Ramos (cell line): ENCODE data around the gene RNF145.
"Not testable (repeated sequence)": the region's sequence is repeated elsewhere in the genome, so short reads cannot be mapped to it uniquely, and the experiment has no call there.

ENCODE experiments used
- in situ Hi-C: fragments of 300-500 bp; cut with MboI; formaldehyde crosslinking; loops from one replicate; pipeline ENCODE4 v1.14.3; 2022; ENCODE audit warnings: low sequenced_read_pairs; ENCODE audit not compliant: unreplicated experiment

Gene RNF145

GRCh38 chr5:159209438-159210209 lies at the start of gene RNF145:
TSS of gene RNF145 (minus strand) at chr5:159209553. CDS start at chr5:159203617, 5,936 bp downstream.
- in situ Hi-C loops, result no loop called here

DNA sequence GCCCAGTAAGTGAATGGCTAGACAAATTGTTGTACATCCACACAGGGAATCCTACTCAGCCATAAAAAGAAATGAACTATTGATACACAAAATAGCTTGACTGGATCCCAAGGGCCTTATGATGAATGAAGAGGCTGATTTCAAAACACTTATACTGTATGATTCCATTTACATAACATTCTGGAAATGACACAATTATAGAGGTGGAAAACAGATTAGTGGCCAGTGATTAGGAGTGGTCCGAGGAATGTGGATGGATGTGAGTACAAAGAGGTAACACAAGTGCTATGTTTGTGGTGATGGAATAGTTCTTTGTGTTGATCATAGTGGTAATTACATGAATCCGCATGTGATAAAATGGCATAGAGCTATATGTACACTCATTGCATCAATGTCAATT lies 49.0 kb upstream of the RNF145 start:
- in situ Hi-C loops, result no loop called here

DNA sequence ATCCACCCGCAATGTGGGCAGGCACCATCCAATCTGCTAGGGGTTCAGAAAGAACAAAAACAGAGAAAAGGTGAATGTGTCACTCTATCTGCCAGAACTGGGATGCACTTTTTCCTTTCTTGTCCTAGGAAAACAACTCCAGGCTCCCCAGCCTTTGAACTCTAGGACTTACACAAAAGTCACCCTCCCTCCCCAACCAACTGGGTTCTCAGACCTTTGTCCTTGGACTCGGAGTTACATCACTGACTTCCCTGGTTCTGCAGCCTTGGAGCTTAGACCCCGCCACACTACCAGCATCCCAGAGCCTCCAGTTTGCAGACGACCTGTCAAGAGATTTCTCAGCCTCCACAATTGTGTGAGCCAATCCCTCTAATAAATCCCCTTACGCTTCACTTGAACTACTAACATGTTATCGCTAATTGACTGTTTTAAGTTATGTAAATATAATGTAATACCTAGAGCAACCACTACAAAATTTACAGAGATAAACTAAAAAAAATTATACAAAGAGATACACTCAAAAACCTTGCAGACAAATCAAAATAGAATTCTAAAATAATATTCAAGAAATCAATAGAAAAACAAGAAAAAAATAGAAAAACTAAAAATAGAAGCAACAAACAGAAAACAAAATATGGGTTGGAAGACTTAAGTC lies 48.4 kb upstream of the RNF145 start:
- in situ Hi-C loops, result no loop called here

DNA sequence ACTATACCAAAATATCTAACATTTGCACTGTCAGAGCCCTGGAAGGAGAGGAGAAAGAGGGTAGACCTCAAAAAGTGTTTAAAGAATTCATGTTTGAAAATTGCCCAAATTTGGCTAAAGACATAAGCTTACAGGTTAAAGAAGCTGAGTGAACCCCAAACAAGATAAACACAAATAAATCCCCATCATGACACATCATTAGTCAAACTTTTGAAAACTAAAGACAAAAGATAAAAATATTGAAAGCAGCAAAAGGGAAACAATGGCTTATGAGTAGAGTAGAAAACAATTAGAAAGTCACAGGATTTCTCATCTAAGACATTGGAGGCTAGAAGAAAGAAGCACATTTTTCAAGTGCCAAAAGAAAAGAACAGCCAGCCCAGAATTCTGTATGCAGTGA lies 47.7 kb upstream of the RNF145 start:
- in situ Hi-C loops, result no loop called here

GRCh38 chr5:159252195-159252594 lies 42.8 kb upstream of the RNF145 start:
- in situ Hi-C loops, result no loop called here

GRCh38 chr5:159249158-159249557 lies 39.8 kb upstream of the RNF145 start:
- in situ Hi-C loops, result no loop called here

DNA sequence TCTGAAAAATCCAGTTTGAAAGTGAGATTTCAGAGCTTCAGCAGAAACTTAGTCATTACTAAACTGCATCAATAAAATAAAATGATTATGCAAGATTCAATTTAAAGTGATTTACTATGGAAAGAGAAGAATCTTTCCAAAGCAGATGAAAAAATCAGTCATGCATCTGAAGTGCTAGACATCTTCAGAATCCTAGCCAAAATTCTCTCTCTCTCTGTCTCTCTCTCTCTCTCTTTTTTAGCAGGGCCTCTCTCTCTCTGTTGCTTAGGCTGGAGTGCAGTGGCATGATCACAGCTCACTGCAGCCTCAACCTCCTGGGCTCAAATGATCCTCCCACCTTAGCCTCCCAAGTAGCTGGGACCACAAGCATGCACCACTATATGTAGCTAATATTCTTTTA lies 35.5 kb upstream of the RNF145 start:
- in situ Hi-C loops, result no loop called here

DNA sequence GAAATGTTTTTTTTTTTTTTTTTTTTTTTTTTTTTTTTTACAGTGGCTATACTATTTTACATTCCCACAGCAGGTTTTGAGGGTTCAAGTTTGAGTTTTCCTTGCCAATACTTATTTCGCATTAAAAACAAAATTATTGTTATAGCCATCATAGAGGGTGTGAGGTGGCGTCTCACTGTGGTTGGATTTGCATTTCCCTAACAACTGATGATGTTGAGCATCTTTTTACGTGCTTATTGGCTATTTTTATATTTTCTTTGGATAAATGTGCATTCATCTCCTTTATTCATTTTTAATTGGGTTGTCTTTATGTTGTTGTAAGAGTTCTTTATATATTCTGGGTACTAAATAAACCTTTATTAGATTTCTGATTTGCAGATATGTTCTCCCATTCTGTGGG lies 34.8 kb upstream of the RNF145 start:
- in situ Hi-C loops, result no loop called here

GRCh38 chr5:159243385-159243784 lies 34.0 kb upstream of the RNF145 start:
- in situ Hi-C loops, result no loop called here

DNA sequence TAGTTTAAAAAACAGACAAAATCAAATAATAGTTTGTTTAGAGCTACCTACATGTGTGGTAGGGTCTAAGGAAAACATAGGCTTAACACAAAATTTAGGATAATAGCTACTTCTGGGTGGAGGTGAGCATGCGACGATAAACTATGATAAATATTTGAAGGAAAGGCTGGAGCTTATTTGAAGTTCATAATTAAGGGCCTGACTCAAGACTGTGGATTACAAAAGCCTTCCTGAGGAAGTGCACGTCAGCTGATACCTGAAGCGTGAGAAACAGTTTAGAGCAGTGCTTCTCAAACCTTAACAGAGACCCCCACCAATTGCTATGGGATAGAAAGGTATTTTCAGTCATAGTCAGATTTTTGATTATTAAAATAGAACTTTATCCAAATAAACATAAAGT lies 33.3 kb upstream of the RNF145 start:
- in situ Hi-C loops, result no loop called here

DNA sequence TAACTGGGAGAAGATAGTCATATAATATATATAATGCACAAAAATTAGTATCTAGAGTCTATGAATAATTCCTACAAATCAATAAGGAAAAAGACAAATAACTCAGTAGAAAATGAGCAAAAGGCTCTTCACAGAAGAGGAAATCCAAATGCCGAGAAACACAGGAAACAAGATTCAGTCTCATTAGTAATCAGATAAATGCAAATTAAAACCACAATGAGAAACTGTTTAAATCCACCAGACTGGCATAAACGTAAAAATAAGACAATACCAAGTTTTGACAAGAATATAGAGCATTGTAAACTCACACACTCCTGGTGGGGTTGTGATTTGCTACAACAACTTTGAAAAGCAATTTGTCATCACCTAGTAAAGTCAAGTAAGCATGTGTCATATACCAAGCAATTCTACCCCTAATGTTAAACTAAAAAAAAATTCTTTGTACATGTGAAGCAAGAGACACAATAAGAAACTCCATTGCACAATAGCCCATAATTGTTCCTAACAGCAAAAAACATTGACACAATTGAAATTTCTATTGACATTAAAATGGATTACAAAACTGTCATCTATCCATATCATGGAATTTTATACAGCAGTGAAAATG lies 32.7 kb upstream of the RNF145 start:
- in situ Hi-C loops, result no loop called here

GRCh38 chr5:159240301-159240870 lies 31.0 kb upstream of the RNF145 start:
- in situ Hi-C loops, result no loop called here

- in situ Hi-C loops, result not testable (repeated sequence)
Measured at GRCh38 chr5:159235871-159236520, 26.6 kb upstream of the RNF145 start.

- in situ Hi-C loops, result no loop called here
Measured at GRCh38 chr5:159231167-159231566, 21.8 kb upstream of the RNF145 start.

GRCh38 chr5:159230657-159231056 lies 21.3 kb upstream of the RNF145 start:
- in situ Hi-C loops, result no loop called here

DNA sequence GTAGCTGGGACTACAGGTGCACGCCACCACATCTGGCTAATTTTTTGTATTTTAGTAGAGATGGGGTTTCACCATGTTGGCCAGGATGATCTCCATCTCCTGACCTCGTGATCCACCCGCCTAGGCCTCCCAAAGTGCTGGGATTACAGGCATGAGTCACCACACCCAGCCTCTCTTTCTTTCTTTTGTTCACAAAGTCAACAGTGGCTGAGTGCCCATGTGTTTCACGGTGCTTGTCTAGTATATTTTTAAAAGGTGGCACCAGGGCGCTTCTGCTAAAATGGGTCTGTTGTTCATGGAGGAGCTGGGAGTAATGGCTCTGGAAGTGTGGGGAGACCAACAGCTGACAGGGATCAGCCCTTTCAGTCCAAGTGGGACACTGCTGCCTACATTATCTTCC lies 18.7 kb upstream of the RNF145 start:
- in situ Hi-C loops, result not testable (repeated sequence)

GRCh38 chr5:159227452-159227851 lies 18.1 kb upstream of the RNF145 start:
- in situ Hi-C loops, result no loop called here

GRCh38 chr5:159226451-159226850 lies 17.1 kb upstream of the RNF145 start:
- in situ Hi-C loops, result no loop called here

DNA sequence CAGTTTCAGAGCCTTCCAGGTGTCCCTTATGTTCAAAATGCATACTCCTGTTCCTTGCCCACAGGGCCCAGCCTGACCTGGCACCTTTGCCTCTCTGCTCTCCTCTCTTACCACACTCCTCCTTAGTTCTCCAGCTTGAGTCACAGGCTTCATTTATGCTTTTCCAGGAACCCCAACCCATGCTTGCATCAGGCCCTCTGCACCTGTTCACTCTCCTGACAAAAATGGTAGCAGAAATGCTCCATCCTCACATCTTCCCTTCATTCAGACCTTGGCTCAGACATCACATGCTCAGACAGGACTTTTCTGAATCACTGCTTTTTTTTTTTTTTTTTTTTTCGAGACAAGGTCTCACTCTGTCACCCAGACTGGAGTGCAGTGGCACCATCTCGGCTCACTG lies 15.1 kb upstream of the RNF145 start:
- in situ Hi-C loops, result no loop called here

DNA sequence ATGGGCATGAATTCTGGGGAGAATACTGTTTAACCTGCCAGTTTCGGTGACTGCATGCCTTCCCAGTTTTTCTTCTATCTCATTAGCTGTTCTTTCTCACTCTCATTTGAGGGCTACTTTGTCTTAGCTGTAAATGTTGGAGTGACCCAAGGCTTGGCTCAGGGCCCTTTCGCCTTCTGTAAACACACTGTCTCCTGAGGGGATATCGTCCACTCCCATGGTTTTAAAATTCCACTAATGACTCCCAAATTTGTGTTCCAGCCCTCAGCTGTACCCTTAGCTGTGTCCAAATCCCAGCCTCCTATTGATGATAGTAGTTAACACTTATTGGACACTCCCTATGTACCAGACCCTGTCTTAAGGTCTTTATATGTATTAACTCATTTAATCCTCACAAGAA lies 14.1 kb upstream of the RNF145 start:
- in situ Hi-C loops, result no loop called here

- in situ Hi-C loops, result no loop called here
Measured at GRCh38 chr5:159220206-159220605, 10.9 kb upstream of the RNF145 start.
